HK-2 (cell line): ENCODE measurements around the gene A2ML1.
"Not testable (repeated sequence)": the region's sequence is repeated elsewhere in the genome, so short reads cannot be mapped to it uniquely, and the experiment has no call there.

Source experiments
- DNase-seq: peaks from one replicate; pipeline ENCODE4 v3.0.0-alpha.2; 2018; ENCODE audit not compliant: unreplicated experiment

The A2ML1 gene

GRCh38 chr12:8817856-8818255 is 4.6 kb upstream of the A2ML1 start:
- DNase-seq: no peak

- no peak for DNase-seq
Observed at GRCh38 chr12:8818526-8818925, 3.9 kb upstream of the A2ML1 start.

GRCh38 chr12:8819666-8819980 is 2.8 kb upstream of the A2ML1 start:
- no peak for DNase-seq

- not testable (repeated sequence) for DNase-seq
Observed at GRCh38 chr12:8820676-8821407, 1.6 kb upstream of the A2ML1 start.

DNA sequence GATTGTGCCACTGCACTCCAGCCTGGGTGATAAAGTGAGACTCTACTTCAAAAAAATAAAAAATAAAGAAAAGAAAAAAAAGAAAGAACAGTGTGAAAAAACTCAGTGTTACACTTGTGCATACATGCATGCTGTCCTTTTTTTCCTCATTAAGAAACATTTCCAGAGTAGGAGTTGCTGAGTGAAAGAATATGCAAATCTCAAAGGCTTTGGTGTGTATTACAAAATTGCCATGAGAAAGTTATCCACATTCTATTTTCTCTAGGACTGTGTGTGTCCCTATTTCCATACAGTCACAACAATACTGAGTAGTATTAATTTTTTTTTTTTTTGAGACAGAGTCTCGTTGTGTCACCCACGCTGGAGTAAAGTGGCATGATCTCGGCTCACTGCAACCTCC is 830 bp upstream of the A2ML1 start:
- DNase-seq: no peak

DNA sequence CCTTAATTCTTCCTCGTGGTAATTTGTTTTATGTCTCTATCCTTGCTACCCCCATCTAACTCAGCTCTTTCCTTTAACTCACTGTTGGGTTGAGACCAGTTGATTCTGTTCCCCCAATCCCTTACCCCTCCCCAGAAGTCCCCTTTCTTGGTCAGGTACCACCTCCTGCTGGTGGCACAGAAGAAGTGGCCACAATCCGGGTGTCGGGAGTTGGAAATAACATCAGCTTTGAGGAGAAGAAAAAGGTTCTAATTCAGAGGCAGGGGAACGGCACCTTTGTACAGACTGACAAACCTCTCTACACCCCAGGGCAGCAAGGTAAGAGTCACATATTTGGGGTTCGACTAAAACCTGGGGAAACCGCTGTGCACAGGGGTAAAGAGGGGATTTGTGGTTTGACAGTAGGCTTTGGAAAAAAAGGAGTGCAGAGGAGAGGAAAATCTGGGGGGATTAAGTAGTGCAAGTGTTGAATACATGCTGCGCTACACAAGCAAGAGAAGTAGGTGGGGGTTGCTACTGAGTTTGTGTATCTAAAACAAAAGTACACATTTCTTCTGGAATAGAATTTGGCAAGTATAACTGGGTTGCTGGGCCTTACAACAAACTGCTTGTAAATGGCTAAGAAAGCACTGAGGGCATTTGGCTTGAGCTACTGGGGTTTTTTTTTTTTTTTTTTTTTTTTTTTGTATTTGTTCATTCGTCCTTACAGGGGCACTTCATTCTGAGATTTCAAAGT is 1.3 kb downstream of the A2ML1 start:
- peak; percentile 3 for DNase-seq

DNA sequence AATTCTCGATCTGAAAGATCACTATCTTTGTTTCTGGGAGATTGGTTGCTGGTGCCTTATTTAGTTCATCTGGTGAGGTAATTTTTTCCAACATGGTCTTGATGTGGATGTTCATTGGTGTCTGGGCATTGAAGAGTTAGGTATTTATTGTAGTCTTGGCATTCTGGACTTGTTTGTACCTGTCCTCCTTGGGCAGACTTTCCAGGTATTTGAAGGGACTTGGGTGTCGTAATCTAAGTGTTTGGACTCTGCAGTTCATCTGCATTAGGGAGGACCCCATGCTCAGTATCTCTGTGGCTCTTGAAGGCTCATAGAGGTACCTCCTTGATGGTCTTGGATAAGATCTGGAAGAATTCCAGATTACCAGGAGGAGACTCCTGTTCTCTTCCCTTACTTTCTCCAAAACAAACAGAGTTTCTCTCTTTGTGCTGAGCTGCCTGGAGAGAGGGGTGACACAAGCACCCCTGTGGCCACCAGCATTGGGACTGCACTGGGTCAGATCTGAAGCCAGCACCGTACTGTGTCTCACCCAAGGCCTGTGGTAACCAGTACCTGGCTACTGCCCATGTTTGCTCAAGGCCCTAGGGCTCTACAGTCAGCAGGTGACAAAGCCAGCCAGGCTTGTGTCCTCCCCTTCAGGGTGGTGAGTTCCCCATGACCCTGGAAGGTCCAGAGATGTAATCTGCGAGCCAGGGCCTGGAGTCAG is 5.3 kb downstream of the A2ML1 start:
- DNase-seq: no peak

DNA sequence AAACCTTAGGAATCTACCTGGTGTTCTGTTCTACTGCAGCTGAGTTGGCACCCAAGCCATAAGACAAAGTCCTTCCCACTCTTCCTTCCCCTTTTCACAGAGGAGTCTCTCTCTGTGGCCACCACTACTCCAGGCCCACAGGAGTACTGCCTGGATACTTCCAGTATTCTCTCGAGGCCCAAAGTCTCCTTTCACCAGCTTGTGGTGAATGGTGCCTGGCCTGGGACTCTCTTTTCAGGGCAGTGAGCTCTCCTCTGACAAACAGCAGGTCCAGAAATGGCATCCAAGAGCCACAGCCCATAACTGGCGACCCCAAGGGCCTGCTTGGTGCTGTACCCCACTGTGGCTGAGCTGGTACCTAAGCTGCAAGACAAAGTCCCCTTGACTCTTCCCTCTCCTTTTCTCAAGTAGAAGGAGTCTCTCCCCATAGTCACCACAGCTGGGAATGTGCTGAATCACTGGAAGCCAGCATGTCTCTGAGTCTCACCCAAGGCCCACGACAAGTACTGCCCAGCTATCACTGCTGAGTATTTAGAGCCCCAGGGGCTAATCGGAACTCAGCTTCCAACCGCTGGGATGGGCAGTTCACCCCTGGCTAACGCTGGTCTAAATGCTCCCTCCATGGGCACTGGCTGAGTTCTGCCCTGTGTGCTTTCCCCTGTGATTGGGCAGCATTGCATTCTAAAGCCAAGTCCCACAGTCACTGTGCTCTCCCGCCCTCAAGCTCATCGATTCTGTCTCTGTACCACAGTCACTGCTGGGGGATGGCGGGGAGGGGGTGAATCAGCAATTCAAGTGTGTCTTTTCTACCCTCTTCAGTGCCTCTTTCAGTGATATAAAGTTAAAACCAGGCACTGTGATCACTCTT is 6.1 kb downstream of the A2ML1 start:
- no peak for DNase-seq

DNA sequence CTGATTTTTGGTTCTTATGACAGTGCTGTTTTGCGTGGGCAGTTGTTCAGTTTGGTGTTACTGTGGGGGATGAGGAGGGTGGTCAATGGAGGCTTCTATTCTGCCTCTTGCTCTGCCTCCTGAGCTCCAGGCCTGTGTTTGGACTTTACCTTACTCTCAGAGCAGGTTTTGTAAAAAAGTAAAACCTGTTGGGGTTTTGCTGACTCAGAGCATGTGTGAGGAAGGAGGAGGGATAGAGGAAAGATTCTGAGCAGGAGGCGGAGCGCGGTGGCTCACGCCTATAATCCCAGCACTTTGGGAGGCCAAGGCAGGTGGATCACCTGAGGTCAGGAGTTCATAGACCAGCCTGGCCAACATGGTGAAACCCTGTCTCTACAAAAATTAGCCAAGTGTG is 6.7 kb downstream of the A2ML1 start:
- DNase-seq: no peak

DNA sequence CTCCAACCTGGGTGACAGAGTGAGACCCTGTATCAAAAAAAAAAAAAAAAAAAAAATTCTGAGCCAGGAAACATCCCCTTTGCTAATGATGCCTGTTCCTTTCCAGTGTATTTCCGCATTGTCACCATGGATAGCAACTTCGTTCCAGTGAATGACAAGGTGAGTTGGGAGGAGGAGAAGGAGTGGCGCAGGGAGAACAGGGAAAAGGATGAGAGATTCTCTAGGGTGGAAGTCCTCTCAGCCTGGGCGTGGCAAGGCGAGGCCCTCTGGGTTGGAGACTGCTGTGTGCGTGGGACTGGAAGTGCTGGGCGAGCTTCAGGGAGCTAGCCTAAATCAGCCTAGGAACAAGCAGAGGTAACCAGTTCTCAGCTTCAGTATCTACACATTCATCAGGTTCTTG is 7.2 kb downstream of the A2ML1 start:
- DNase-seq: no peak

- DNase-seq: no peak
Observed at GRCh38 chr12:8831116-8831515, 8.7 kb downstream of the A2ML1 start.

GRCh38 chr12:8832500-8832899 is 10.1 kb downstream of the A2ML1 start:
- no peak for DNase-seq

- DNase-seq: no peak
Observed at GRCh38 chr12:8834230-8834629, 11.8 kb downstream of the A2ML1 start.

GRCh38 chr12:8837291-8837690 is 14.9 kb downstream of the A2ML1 start:
- no peak for DNase-seq

DNA sequence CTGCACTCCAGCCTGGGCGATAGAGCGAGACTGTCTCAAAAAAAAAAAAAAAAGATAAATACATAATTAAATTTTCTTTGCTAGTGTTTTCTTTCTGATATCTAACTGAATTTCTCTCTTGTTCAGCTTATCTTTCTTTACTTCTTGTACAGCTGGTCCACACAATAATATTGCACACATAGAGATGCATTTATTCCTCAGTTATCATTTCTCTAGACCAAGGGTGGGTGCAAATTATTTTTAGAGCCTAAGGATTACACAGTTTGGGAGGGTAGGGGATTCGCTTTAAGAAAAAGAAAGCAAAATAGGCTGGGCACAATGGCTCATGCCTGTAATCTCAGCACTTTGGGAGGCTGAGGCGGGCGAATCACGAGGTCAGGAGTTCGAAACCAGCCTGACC is 17.9 kb downstream of the A2ML1 start:
- DNase-seq: no peak

DNA sequence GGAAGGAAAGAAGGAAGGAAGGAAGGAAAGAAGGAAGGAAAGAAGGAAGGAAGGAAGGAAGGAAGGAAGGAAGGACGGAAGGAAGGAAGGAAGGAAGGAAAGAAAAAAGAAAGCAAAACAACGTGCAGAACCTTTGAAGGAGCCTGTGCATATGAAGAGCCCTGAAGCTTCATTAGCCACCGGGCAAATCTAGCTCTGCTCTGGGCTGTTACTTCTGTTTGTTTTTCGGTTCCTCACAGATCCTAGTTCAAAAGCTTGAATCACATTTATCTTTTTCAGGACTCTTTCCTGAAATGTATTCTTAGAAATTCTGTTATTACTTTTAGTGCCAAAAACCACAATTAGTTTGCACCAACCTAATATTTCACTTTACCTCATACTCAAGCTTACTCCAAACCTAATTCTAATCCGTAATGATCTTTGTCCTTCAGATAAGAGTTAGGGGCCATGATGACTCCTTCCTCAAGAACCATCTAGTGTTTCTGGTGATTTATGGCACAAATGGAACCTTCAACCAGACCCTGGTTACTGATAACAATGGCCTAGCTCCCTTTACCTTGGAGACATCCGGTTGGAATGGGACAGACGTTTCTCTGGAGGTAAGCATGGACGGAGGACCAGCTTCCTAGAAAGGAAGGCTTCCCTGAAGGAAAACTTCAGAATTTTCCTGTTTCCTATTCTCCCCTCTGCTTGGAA is 18.7 kb downstream of the A2ML1 start:
- no peak for DNase-seq

GRCh38 chr12:8841778-8842177 is 19.4 kb downstream of the A2ML1 start:
- no peak for DNase-seq

GRCh38 chr12:8844665-8845064 is 22.2 kb downstream of the A2ML1 start:
- no peak for DNase-seq

DNA sequence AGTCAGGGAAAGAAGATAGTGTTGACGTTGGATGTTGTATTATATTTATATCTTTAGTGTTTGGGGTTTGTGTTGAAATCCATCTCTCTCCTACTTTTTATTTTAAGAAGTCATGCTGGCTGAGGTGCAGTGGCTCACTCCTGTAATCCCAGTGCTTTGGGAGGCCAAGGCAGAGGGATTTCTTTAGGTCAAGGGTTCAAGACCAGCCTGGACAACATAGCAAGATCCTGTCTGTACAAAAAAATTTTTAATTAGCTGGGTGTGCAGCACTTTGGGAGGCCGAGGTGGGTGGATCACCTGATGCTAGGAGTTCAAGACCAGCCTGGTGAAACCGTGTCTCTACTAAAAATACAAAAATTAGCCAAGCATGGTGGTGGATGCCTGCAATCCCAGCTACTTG is 23.9 kb downstream of the A2ML1 start:
- no peak for DNase-seq

GRCh38 chr12:8847435-8847834 is 25.0 kb downstream of the A2ML1 start:
- no peak for DNase-seq

GRCh38 chr12:8849876-8850275 is 27.5 kb downstream of the A2ML1 start:
- no peak for DNase-seq

- no peak for DNase-seq
Observed at GRCh38 chr12:8852119-8852518, 29.7 kb downstream of the A2ML1 start.
